Fibroblast of pulmonary artery (primary cell): ENCODE results near the gene FAM149B1.
"Not testable (repeated sequence)": the region's sequence is repeated elsewhere in the genome, so short reads cannot be mapped to it uniquely, and the experiment has no call there.

Source experiments
- DNase-seq: peaks from one replicate; pipeline ENCODE4 v3.0.0-alpha.2; 2010; ENCODE audit warnings: low read depth
- H3K4me3 ChIP-seq: replicated peaks from 2 replicates; pipeline ENCODE4 v1.5.1; 2011; ENCODE audit warnings: low read depth, mild to moderate bottlenecking, control low read depth, low read length, moderate library complexity
- CTCF ChIP-seq: IDR thresholded peaks from 2 replicates; pipeline ENCODE4 v1.5.1; 2011; ENCODE audit warnings: mild to moderate bottlenecking, control low read depth, low read length, inconsistent platforms; ENCODE audit errors: missing control alignments

The FAM149B1 gene

GRCh38 chr10:73134727-73135126, 33.2 kb upstream of the FAM149B1 start:
- TF ChIP-seq CTCF: no peak
- no peak for DNase-seq
- H3K4me3 ChIP-seq: no peak overlapping the region

GRCh38 chr10:73136627-73137026, 31.3 kb upstream of the FAM149B1 start:
- no peak for TF ChIP-seq CTCF
- no peak for DNase-seq
- no peak overlapping the region for H3K4me3 ChIP-seq

GRCh38 chr10:73139251-73139650, 28.7 kb upstream of the FAM149B1 start:
- no peak for TF ChIP-seq CTCF
- no peak overlapping the region for H3K4me3 ChIP-seq
- DNase-seq: no peak

- no peak overlapping the region for H3K4me3 ChIP-seq
- no peak for TF ChIP-seq CTCF
These were observed 26.3 kb upstream of the FAM149B1 start for GRCh38 chr10:73141603-73142002.

GRCh38 chr10:73150633-73151413, 17.1 kb upstream of the FAM149B1 start:
- not testable (repeated sequence) for H3K4me3 ChIP-seq, DNase-seq

More at GRCh38 chr10:73141603-73142002, 26.3 kb upstream of the FAM149B1 start:
- DNase-seq: no peak

GRCh38 chr10:73152009-73152408, 15.9 kb upstream of the FAM149B1 start:
- no peak for TF ChIP-seq CTCF
- DNase-seq: no peak

GRCh38 chr10:73156054-73156453, 11.9 kb upstream of the FAM149B1 start:
- no peak for DNase-seq
- TF ChIP-seq CTCF: no peak
- no peak overlapping the region for H3K4me3 ChIP-seq

More at GRCh38 chr10:73152009-73152408, 15.9 kb upstream of the FAM149B1 start:
- H3K4me3 ChIP-seq: no peak overlapping the region
